Activated T-cell treated with anti-CD3 and anti-CD28 coated beads, Interleukin-2, amount 50 U/mL, for 72 hours (primary cell): ENCODE measurements around the gene ATP8B1. TPM values are rescaled to one million over a fixed set of nuclear protein-coding genes. Genes with fewer than 3 reads are reported as not detected.
"Not testable (repeated sequence)": the region's sequence is repeated elsewhere in the genome, so short reads cannot be mapped to it uniquely, and the experiment has no call there.

Experiments
- ATAC-seq, 2 donors: fragments of 150-1000 bp; cut with Tn5 transposase; replicated peaks in 1 of 2; 2 replicates each; pipeline ENCODE4 v1.10.0; 2021; ENCODE audit warnings: moderate library complexity in 2 of 2, mild to moderate bottlenecking in 1 of 2
- DNase-seq, 2 donors: peaks; one replicate each; pipeline ENCODE4 v3.0.0; 2021 to 2022; ENCODE audit warnings: mixed read lengths in 1 of 2
- H3K27ac Mint-ChIP-seq: one replicate; pipeline ENCODE4 v1.8.0; 2022; ENCODE audit warnings: mild to moderate bottlenecking, moderate library complexity, mixed read lengths
- H3K27me3 Mint-ChIP-seq: one replicate; pipeline ENCODE4 v1.8.0; 2022; ENCODE audit warnings: low read depth, mixed read lengths
- H3K36me3 Mint-ChIP-seq, 2 donors: one replicate each; pipeline ENCODE4 v1.8.0; 2022; ENCODE audit warnings: mixed read lengths in 2 of 2, mild to moderate bottlenecking in 1 of 2; ENCODE audit not compliant: insufficient read depth in 2 of 2
- H3K4me1 Mint-ChIP-seq: one replicate; pipeline ENCODE4 v1.8.0; 2022; ENCODE audit warnings: low read depth, mixed read lengths
- H3K4me3 Mint-ChIP-seq, 2 donors: one replicate each; pipeline ENCODE4 v1.8.0; 2022; ENCODE audit warnings: mild to moderate bottlenecking in 2 of 2, mixed read lengths in 2 of 2, moderate library complexity in 2 of 2
- H3K9me3 Mint-ChIP-seq, 2 donors: one replicate each; pipeline ENCODE4 v1.8.0; 2022; ENCODE audit warnings: mixed read lengths in 2 of 2
- total RNA-seq, 2 donors: library from RNA; stranded (reverse); gene quantifications; one replicate each; pipeline ENCODE4 v1.2.3, GENCODE V29; 2022

The ATP8B1 gene
- total RNA-seq, 2 donors from 2014 or later: not detected

DNA sequence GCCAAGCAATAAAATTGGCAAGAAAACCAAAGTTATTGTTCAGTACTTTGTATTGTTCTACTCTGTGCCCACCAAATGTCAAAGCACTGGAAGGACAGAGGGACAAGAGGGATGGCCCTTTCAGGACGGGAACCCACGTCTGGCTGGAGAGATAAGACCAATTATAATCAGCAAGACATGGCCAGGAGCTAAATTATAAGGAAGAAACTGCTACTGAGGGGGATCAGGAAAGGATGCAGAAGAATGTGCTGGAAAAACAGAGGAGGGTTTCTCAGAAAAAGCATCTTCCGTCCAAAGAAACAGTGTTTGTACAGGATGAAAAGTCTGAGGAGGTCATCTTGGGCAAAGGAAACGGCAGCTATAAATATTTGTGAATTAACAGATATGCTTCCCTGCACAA is 135.1 kb downstream of the ATP8B1 start:
- ATAC-seq (no peak), DNase-seq (no peak)
- Mint-ChIP-seq H3K36me3 (peaks cover 2 to 5% of the 10 kb centered on the region in 2 donors), H3K4me3 (no peak overlapping the region), H3K9me3 (peaks cover 0 to 2% of the 10 kb centered on the region in 2 donors), H3K27ac (no peak overlapping the region), H3K4me1 (peaks cover 37% of the 10 kb centered on the region), H3K27me3 (no peaks in the 10 kb centered on the region)

DNA sequence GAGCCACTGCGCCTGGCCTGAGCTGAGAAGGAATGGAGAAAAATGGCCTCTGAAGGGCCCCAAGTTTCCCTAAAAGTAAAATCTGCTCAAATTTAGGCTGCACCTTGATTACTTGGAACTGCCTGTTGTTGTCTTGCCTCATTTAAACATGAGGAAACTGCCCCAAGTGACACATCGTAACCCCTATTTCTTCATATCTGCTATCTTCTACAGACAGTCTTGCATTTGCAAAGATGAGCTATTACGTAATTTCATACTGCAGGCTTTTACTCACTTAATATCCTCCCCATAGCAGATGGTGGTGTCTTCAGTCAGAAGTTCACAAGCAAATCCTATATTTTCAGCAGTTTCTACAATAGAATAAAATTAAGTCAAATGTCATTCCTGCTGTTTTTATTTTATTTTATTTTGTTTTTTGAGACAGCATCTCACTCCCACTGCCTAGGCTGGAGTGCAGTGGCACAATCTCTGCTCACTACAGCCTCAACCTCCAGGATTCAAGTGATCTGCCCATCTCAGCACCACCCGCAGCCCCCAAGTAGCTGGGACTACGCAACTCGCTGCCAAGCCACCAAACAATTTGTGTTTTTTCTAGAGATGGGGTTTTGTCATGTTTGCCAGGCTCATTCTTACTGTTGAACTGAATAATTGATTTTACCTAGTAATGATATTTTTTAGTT is 136.2 kb downstream of the ATP8B1 start:
- H3K36me3 Mint-ChIP-seq: peaks cover 0 to 3% of the 10 kb centered on the region in 2 donors
- DNase-seq (no peak), ATAC-seq (peak in 1 of 2 donors; percentile 57)
- H3K4me1 Mint-ChIP-seq: peaks cover 41% of the 10 kb centered on the region
- peak overlapping the region; percentile 54 to 75 for H3K4me3 Mint-ChIP-seq
- H3K27ac Mint-ChIP-seq: peak overlapping the region; percentile 83
- H3K27me3 Mint-ChIP-seq: no peaks in the 10 kb centered on the region
- H3K9me3 Mint-ChIP-seq: no peaks in the 10 kb centered on the region

DNA sequence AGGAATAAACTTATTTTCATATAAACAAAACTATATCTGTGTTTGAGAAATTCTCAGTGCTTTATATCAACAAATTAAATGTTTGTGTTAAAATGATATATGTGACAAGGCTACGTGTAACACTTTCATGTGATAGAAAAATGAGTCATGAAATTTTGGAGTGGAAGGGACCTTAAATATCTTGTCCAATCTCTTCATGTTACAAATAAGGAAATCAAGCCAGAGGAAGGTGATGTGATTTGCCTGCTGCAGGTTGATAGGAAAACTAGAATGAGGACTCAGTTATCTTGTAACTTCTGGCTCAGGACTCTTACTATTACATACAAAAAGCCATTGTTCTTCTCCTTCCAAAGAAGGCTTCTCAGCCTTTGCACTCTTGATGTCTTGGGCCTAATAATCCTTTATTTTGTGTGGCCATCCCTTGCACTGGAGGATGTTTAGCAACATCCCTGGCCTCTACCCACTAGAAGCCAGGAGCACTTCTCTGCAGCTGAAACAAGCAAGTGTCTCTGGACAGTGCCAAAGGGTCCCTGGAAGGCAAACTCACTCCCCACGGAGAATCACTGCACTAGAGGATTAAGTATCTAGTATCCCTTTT is 138.4 kb downstream of the ATP8B1 start:
- Mint-ChIP-seq H3K4me3 (no peak overlapping the region), H3K4me1 (peaks cover 41% of the 10 kb centered on the region), H3K27ac (no peak overlapping the region)

DNA sequence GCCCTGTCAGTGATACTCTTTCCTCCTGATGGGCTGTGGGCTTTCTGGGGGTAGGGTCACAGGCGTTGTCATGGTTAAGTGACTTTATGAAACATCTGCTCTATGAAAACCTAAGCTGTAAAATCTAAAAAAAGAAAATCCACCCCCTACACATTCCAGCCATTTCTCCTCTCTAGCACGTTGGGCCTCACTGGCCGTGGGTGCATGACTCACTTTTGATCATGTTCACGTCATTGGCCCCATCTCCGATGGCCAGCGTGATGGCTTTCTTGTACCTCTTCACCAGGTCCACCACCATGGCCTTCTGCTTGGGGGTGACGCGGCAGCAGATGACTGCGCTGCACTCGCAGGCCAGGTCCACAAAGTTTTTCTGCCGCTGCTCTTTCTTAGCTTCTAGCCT is 142.2 kb downstream of the ATP8B1 start:
- Mint-ChIP-seq H3K27me3 (no peaks in the 10 kb centered on the region), H3K4me3 (no peak overlapping the region), H3K4me1 (peaks cover 30% of the 10 kb centered on the region), H3K9me3 (no peaks in the 10 kb centered on the region), H3K27ac (no peak overlapping the region), H3K36me3 (peaks cover 0 to 2% of the 10 kb centered on the region in 2 donors)
- DNase-seq (no peak), ATAC-seq (no peak)

More for the DNA sequence above, 138.4 kb downstream of the ATP8B1 start:
- ATAC-seq: no peak
- Mint-ChIP-seq H3K9me3 (no peaks in the 10 kb centered on the region), H3K27me3 (no peaks in the 10 kb centered on the region), H3K36me3 (no peaks in the 10 kb centered on the region)
- no peak for DNase-seq

DNA sequence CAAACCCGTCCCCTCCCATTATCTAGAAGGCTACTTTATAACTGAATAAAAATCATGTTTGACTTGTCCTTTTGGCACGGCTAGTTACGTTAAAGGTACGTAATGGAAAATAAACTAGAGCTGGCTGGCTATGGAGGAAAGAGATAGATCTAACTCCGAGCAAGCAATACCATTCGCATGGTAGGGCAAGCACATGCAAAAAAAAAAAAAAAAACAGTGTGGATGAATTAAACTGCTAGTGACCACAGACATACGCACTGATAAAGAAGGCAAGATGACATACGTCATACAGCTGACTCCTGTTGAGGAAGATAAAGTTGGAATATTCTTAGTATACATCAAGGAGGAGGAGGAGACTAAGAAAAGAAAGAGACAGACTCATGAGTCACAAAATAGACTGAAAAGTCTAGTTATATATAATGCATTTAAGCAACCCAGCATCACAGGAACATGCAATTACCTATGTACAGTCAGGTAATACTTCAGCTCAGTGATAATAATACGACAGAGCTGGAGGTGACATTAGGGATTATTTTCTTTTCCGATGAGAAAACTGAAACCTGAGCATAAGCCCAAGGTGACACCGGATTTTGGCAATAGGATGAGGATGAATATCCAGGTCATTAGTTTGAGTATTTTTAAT is 143.5 kb downstream of the ATP8B1 start:
- no peak overlapping the region for H3K4me3 Mint-ChIP-seq
- DNase-seq (no peak), ATAC-seq (no peak)
- H3K4me1 Mint-ChIP-seq: peaks cover 19% of the 10 kb centered on the region
- H3K9me3 Mint-ChIP-seq: peaks cover 0 to 10% of the 10 kb centered on the region in 2 donors
- no peaks in the 10 kb centered on the region for H3K27me3 Mint-ChIP-seq
- H3K36me3 Mint-ChIP-seq: peaks cover 7 to 14% of the 10 kb centered on the region in 2 donors
- H3K27ac Mint-ChIP-seq: no peak overlapping the region

DNA sequence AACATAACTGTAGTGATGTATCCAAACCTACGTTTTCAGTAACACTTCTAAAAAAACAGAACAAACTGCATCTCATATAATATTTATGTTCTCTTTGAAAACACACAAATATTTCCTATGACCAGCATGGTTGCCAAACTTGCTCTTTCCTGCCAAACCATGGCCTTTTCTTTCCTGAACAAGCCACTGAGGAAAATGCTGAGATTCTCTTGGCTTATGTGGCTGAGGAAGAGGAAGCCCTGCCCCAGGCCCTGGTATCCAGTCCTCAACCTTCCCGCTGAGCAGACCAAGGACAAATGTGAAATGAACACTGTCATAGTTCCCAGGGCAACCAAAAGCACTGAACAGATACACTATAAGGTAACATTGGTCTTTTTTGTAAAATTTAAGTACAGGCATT is 145.6 kb downstream of the ATP8B1 start:
- DNase-seq (no peak), ATAC-seq (no peak)
- Mint-ChIP-seq H3K4me1 (peaks cover 4% of the 10 kb centered on the region), H3K36me3 (peaks cover 7 to 14% of the 10 kb centered on the region in 2 donors), H3K27me3 (no peaks in the 10 kb centered on the region), H3K9me3 (peaks cover 0 to 10% of the 10 kb centered on the region in 2 donors), H3K4me3 (no peak overlapping the region), H3K27ac (no peak overlapping the region)

DNA sequence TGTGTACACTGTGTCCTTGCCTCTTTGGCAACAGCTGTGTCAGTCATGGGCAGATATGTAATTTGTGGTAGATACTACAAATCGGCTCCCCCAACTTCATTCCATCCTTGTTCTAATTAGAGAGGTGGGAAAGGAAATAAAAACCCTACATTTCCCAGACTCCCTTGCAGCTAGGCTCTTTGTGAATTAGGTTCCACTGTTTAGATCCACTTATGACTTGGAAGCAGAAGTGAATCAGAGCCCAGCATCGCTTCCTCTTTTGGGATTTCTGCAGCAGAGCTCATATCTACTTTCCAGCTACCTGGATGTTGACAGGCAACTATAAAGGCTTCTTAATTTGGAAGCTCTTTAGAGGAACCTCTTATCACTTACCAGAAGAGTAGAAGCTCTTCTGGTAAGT is 147.4 kb downstream of the ATP8B1 start:
- Mint-ChIP-seq H3K27ac (no peak overlapping the region), H3K4me3 (no peak overlapping the region)

DNA sequence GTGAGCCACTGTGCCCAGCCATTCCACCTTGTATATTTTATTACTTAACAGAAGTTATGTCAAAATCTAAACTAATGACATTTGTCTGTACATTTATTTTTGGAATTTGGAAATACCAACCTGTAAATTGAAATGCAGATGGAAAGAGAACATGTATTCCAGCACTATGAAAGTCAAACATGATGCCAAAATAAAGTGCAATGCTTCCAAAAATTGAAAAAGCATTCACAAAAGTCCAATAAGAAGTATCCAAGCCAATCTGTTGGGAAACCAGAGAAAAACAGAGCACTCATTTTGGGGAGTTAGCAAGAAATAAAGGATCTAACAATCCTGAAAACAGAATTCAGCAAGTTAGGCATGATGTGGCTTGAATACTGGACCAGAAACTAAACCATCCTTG is 151.2 kb downstream of the ATP8B1 start:
- ATAC-seq (no peak), DNase-seq (no peak)
- no peaks in the 10 kb centered on the region for H3K27me3 Mint-ChIP-seq
- H3K9me3 Mint-ChIP-seq: peaks cover 0 to 10% of the 10 kb centered on the region in 2 donors
- peaks cover 7 to 14% of the 10 kb centered on the region in 2 donors for H3K36me3 Mint-ChIP-seq
- no peak overlapping the region for H3K27ac Mint-ChIP-seq
- peaks cover 8% of the 10 kb centered on the region for H3K4me1 Mint-ChIP-seq
- H3K4me3 Mint-ChIP-seq: no peak overlapping the region

More for the DNA sequence above, 147.4 kb downstream of the ATP8B1 start:
- H3K9me3 Mint-ChIP-seq: peaks cover 0 to 10% of the 10 kb centered on the region in 2 donors
- no peak for DNase-seq
- peaks cover 7 to 14% of the 10 kb centered on the region in 2 donors for H3K36me3 Mint-ChIP-seq
- no peak for ATAC-seq
- H3K27me3 Mint-ChIP-seq: no peaks in the 10 kb centered on the region
- peaks cover 4% of the 10 kb centered on the region for H3K4me1 Mint-ChIP-seq

DNA sequence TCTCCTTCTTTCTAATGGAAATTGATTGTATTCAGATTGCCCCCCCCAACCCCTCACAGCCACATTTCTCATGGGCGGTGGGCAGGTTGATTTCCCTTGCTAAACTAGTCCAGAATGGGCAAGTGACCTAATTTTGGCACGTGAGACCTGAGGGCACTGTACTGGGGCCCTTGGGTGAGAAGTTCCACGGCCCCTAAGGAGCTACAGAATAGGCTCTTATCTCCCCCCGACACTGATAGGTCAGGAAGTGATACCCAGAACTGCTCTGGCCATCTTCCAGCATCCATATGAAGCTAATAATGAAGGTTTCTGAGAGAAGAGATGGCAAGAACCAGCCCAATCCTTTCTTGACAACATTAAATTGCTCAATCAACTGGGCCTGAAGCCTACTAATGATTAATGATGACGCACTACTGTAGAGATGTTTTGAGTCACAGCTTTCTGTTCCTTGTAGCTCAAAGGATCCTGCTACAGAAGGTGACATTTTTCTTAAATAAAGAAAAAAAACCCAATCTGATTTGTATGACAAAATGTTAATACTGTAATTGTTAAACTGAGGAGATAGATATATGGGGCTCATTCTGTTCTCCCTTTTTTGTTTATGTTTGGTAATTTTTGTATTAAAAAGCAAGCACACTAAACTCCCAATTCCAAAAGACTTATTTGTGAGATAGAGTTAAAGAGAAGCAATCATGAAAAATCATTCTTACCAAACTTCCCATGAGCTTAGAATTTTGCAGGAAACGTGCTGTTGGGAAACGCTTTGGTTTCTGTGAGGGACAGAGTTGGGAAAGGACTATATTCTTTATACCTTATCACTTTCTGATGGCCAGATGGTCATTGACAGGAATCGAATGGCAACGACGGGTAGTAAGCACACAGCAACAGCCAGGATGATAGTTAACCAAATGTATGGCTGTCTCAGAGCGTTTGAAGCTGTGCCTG is 153.3 kb downstream of the ATP8B1 start:
- Mint-ChIP-seq H3K4me3 (no peak overlapping the region), H3K9me3 (no peaks in the 10 kb centered on the region), H3K4me1 (peaks cover 14% of the 10 kb centered on the region), H3K27me3 (no peaks in the 10 kb centered on the region), H3K36me3 (peaks cover 0 to 2% of the 10 kb centered on the region in 2 donors), H3K27ac (no peak overlapping the region)
- no peak for ATAC-seq
- no peak for DNase-seq

DNA sequence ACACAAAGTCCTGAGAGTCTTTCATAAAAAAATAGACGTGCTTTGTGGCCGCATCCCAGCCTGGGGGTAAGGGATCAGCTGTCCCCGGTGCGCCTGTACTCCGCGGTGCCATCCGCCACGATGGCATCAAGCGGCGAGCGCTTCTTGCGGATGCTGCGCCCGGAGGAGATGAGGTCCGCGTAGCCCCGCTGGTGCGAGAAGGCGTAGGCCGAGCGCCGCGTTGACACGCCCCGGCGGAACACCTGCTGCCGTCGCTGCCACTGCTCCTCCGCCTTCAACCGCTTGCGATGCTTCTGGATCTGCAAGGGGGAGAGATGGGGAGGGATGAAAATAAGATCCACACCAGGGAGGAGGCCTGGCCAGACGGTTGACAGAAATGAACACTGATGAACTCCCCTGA is 154.7 kb downstream of the ATP8B1 start:
- H3K4me1 Mint-ChIP-seq: peaks cover 14% of the 10 kb centered on the region
- ATAC-seq (no peak), DNase-seq (no peak)
- H3K36me3 Mint-ChIP-seq: no peaks in the 10 kb centered on the region
- H3K27ac Mint-ChIP-seq: no peak overlapping the region
- H3K9me3 Mint-ChIP-seq: no peaks in the 10 kb centered on the region
- no peak overlapping the region for H3K4me3 Mint-ChIP-seq
- H3K27me3 Mint-ChIP-seq: no peaks in the 10 kb centered on the region

DNA sequence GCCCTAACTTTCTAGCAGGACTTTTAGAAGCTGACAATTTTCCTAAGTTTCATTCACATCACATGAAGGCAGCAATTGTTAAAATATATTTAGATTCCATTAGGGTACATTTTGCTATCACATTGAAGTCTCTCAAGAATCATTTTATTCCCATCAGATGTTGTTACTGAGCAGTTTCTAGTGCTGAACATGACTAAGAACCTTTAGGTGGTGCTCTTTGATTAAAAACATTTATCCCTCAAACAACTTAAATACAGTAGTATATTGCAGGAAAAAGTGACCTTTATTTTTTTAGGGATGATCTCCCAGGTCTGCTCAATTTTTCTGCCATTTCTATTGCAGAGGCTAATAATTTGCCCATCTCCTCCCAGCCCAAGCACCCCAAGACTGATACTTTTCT is 158.6 kb downstream of the ATP8B1 start:
- Mint-ChIP-seq H3K27ac (no peak overlapping the region), H3K4me1 (peaks cover 21% of the 10 kb centered on the region)
- no peak for ATAC-seq

DNA sequence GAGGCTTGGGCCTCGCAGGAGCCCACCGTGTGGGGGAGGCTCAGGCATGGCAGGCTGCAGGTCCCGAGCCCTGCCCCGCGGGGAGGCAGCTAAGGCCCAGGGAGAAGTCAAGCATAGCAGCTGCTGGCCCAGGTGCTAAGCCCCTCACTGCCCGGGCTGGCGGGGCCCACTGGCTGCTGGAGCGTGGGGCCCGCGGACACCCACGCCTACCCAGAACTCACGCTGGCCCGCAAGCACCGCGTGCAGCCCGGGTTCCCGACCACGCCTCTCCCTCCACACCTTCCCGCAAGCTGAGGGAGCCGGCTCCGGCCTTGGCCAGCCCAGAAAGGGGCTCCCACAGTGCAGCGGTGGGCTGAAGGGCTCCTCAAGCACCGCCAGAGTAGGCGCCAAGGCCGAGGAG is 159.4 kb downstream of the ATP8B1 start:
- DNase-seq, H3K27me3 Mint-ChIP-seq, H3K27ac Mint-ChIP-seq, ATAC-seq, H3K9me3 Mint-ChIP-seq, H3K4me3 Mint-ChIP-seq: not testable (repeated sequence)
- Mint-ChIP-seq H3K36me3 (peaks cover 10 to 12% of the 10 kb centered on the region in 2 donors), H3K4me1 (peaks cover 16% of the 10 kb centered on the region)

More for the DNA sequence above, 158.6 kb downstream of the ATP8B1 start:
- no peak for DNase-seq
- H3K27me3 Mint-ChIP-seq: no peaks in the 10 kb centered on the region
- H3K36me3 Mint-ChIP-seq: peaks cover 10 to 12% of the 10 kb centered on the region in 2 donors
- H3K9me3 Mint-ChIP-seq: peaks cover 0 to 3% of the 10 kb centered on the region in 2 donors
- no peak overlapping the region for H3K4me3 Mint-ChIP-seq
